IPS DF 4.7 (cell line): Measurements from ENCODE around the gene WRAP73.
"Not testable (repeated sequence)": the region's sequence is repeated elsewhere in the genome, so short reads cannot be mapped to it uniquely, and the experiment has no call there.

Experiments used
- DNase-seq: peaks from one replicate; pipeline ENCODE4 v3.0.0-alpha.2; 2013; ENCODE audit warnings: low spot score; ENCODE audit errors: extremely low read depth

Gene WRAP73

GRCh38 chr1:3599286-3599811 is 50.6 kb downstream of the WRAP73 start:
- no peak for DNase-seq

GRCh38 chr1:3598522-3599285 is 51.2 kb downstream of the WRAP73 start:
- no peak for DNase-seq

- no peak for DNase-seq
Observed at GRCh38 chr1:3598051-3598491, 51.8 kb downstream of the WRAP73 start.

GRCh38 chr1:3597599-3597964 is 52.3 kb downstream of the WRAP73 start:
- DNase-seq: no peak

- no peak for DNase-seq
Observed at GRCh38 chr1:3596663-3597598, 53.0 kb downstream of the WRAP73 start.

- no peak for DNase-seq
Observed at GRCh38 chr1:3595949-3596348, 54.0 kb downstream of the WRAP73 start.

- no peak for DNase-seq
Observed at GRCh38 chr1:3594706-3595377, 55.1 kb downstream of the WRAP73 start.

GRCh38 chr1:3593745-3594144 is 56.2 kb downstream of the WRAP73 start:
- no peak for DNase-seq

GRCh38 chr1:3593334-3593733 is 56.6 kb downstream of the WRAP73 start:
- no peak for DNase-seq

DNA sequence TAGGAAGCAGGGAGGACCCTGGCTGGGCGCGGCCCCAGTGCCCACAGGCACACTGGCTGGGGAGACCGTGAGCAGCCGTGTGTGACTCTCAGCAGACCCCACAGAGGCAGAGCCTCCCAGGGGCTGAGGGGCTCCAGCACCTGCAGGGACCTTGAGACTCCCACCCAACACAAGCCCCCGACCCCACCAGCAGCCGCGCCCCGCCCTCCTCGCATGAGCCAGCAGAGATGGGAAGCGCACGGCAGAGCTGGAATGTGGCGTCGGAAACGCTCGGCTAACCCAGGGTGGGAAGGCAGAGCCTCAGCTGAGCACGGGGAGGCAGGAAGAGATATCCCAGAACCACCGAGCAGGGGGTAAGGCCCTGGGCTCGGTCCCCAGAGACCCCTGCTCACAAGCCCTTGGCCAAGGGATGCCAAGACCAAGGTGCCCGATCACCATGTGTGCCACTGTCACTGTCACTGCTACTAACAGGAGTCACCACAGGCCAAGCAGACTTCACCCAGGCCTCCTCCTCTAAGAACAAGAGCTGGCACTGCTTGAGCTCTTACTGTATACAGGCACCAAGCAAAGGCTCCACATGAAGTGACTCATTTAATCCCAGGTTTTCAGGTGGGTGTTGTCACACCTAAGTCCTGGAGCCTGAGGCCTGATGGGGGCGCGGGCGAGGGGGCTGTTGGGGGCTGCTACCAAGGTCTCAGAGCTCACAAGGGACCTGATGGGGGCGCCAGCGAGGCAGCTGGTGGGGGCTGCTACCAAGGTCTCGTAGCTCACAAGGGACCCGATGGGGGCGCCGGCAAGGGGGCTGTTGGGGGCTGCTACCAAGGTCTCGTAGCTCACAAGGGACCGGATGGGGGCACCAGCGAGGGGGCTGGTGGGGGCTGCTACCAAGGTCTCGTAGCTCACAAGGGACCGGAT is 58.7 kb downstream of the WRAP73 start:
- no peak for DNase-seq

DNA sequence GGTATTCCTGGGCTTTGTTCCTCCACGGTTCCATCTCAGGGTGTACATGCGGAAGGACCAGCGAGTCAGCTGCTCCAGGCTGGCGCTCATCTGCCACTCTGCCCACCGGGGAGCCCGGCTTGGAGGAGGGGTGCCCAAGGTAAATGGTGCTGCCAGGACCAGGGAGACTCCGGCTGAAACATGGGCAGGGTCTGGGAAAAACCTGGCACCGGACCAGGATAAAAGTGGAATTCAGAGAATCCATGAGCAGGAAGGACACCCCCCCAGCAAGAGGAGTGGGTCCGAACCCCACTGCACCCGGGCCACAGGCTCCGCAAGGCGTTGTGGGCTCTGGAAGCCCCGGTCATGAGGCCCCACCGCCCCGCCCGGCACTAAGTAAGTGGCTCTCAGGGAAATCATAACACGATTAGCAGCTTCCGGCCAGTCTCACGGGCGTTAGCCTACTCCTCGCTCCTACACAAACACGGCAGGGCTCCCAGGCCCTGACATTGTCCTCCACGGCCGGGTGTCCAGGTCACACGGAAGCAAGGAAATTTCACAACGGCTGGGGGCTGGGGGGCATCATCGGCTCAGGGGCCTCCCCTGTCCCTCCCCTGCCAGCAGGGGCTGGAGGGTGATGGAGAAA is 59.7 kb downstream of the WRAP73 start:
- no peak for DNase-seq

- DNase-seq: no peak
Observed at GRCh38 chr1:3588395-3588794, 61.5 kb downstream of the WRAP73 start.

DNA sequence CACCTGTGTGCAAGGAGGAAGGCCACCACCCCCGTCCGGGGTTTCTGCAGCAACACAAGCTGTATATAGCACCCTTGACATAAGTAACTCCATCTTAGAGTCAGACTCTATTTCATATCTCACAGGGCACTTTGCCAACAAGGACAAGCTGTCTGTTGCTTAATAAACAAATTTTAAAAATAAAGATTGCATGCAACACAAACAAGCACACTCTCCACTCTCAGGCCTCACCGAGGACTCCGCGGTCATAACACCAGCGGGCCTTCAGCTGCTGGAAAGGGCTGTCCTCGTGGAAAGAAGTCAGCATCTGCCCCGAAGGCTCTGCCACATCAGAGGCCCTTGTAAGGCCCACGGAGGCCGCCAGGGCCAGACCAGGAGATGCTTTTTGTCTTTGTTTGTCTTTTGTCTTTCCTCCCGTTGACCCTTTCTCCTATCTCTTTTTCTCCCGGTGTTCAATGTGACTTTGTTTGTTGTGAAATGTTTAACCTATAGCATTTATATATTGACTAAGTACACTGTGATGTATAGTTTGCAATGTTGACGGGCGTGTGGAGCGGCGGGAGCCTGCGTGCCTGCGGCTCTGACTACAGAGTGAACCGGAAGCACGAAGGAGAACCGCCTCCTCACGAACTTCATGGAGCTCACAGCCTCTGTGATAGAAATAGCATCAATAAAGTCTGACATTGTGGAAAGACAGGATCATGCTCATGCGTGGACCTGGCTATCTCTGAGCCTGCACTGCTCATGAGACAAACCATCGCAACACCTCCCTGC is 62.7 kb downstream of the WRAP73 start:
- DNase-seq: no peak

- DNase-seq: no peak
Observed at GRCh38 chr1:3585940-3586568, 63.8 kb downstream of the WRAP73 start.

DNA sequence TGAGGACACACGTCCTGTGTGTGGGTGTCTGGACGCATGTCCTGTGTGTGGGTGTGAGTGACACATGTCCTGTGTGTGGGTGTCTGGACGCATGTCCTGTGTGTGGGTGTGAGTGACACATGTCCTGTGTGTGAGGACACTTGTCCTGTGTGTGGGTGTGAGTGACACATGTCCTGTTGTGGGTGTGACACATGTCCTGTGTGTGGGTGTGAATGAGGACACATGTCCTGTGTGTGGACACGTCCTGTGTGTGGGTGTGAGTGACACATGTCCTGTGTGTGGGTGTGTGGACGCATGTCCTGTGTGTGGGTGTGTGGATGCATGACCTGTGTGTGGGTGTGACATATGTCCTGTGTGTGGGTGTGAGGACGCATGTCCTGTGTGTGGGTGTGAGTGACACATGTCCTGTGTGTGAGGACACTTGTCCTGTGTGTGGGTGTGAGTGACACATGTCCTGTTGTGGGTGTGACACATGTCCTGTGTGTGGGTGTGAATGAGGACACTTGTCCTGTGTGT is 64.5 kb downstream of the WRAP73 start:
- DNase-seq: not testable (repeated sequence)

DNA sequence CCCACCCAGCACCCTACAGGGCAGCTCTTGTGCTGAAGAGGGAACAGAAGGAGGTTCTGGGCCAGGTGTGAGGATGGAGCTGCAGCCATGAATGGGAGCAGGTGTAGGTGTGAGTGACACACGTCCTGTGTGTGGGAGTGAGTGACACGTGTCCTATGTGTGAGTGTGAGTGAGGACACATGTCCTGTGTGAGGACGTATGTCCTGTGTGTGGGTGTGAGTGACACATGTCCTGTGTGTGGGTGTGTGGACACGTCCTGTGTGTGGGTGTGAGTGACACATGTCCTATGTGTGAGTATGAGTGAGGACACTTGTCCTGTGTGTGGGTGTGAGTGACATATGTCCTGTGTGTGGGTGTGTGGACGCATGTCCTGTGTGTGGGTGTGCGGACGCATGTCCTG is 65.0 kb downstream of the WRAP73 start:
- DNase-seq: no peak

DNA sequence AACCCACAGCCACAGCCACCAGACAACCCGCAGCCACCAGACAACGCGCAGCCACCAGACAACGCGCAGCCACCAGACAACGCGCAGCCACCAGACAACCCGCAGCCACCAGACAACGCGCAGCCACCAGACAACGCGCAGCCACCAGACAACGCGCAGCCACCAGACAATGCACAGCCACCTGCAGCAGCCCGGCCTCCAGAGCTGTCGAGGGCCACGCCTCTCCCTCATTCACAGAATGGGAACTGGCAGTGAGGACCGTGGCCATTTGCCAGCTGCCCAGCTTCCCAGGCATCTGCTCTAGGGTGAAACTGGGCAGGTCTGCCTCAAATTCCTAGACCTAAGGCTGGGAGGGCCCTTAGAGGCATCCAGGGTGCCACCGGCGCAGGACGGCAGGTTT is 66.2 kb downstream of the WRAP73 start:
- DNase-seq: not testable (repeated sequence)

DNA sequence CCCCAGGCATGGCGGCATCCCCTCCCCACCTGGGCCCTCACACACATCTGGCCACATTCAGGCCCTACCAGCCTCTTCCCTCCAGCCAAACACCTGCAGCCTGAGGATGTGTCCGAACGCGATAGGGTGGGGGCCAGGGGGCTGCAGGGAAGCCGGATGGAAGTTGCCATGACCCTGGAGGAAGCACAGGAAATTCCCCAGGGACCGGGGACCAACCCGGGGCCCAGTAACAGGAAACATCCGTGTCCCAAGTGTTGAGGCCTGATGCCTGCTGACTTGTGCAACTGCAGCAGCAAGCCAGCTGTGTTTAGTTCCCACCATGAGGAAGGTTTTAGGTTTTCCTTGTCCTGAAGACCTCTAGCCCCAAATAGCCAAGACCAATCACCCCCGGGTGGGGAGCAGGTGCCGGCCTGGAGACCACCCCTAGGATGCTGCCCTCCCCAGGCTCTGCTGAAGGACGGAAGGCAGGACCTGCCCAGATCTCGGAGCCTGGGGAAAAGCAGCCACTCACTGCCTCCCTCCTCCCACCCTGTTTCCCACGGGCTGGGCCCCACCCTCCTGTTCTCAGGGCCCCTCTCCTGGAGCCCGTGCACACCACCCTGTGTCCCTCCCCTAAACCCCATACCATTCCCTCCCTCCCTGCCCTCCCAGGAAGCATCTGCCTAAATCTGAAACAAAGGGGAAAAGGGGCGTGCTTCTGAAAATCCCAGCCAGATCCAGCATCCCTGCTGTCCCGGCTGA is 68.4 kb downstream of the WRAP73 start:
- no peak for DNase-seq
